ENCODE data around the gene ARPIN. TPM values are rescaled to one million over a fixed set of nuclear protein-coding genes. Genes with fewer than 3 reads are reported as not detected.

The ARPIN gene
- total RNA-seq, 1 experiment from 2014 or later: 3.5 TPM

- TF ChIP-seq PRDM15 (CRISPR knock-in tag; IDR thresholded peaks at IDR 0.05): no peak
- TF ChIP-seq, protein P1, sequence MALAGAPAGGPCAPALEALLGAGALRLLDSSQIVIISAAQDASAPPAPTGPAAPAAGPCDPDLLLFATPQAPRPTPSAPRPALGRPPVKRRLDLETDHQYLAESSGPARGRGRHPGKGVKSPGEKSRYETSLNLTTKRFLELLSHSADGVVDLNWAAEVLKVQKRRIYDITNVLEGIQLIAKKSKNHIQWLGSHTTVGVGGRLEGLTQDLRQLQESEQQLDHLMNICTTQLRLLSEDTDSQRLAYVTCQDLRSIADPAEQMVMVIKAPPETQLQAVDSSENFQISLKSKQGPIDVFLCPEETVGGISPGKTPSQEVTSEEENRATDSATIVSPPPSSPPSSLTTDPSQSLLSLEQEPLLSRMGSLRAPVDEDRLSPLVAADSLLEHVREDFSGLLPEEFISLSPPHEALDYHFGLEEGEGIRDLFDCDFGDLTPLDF (CRISPR knock-in tag; IDR thresholded peaks at IDR 0.05): no peak
Observed at GRCh38 chr15:89936786-89937265, 24.1 kb upstream of the ARPIN start (continued).

DNA sequence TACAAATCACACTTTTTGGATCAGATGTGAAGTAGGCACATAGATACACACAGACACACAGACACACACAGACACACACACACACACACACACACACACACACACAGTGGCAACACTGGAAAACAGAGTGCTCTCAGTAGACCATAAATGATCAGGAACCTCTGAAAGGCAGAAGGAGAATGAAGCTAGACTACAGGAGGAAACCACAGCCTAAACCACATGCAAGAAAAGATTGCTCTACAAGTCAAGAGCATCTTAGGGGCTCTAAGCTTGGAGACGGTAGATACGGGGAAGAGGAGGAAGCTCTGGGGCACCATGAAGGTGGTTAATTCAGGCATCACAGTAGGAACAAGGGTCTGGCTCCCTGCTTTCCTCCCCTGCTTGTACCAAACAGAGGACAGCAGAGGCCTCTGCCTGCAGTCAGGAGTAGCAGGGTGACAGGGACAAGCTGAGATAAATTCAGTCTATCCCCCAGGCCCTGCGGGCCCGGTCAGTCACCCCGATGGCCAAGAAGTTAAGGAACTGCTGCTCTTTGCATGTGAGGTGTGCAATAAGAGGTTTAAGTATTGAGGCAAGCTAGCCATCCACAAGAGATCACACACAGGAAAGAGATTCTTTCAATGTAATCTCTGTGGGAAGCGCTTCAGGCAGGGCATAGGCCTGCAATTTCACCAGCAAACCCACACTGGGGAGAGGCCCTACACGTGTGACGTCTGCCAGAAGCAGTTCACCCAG is 23.5 kb upstream of the ARPIN start:
- H3K9me3 Mint-ChIP-seq: peaks cover 6% of the 10 kb centered on the region
- no peak overlapping the region for H3K4me3 Mint-ChIP-seq
- TF ChIP-seq ZNF423 (CRISPR knock-in tag; IDR thresholded peaks at IDR 0.05): no peak
- no peak for TF ChIP-seq HMGA2 (CRISPR knock-in tag; IDR thresholded peaks at IDR 0.05)
- TF ChIP-seq ETV6 (CRISPR knock-in tag; IDR thresholded peaks at IDR 0.05): no peak
- no peak for TF ChIP-seq ATF3 (CRISPR knock-in tag; conservative IDR thresholded peaks at IDR 0.05)
- TF ChIP-seq ZNF219 (CRISPR knock-in tag; IDR thresholded peaks at IDR 0.05; ENCODE audit: borderline replicate concordance): no peak
- TF ChIP-seq MLX (CRISPR knock-in tag; IDR thresholded peaks at IDR 0.05): no peak
- TF ChIP-seq, protein P2, sequence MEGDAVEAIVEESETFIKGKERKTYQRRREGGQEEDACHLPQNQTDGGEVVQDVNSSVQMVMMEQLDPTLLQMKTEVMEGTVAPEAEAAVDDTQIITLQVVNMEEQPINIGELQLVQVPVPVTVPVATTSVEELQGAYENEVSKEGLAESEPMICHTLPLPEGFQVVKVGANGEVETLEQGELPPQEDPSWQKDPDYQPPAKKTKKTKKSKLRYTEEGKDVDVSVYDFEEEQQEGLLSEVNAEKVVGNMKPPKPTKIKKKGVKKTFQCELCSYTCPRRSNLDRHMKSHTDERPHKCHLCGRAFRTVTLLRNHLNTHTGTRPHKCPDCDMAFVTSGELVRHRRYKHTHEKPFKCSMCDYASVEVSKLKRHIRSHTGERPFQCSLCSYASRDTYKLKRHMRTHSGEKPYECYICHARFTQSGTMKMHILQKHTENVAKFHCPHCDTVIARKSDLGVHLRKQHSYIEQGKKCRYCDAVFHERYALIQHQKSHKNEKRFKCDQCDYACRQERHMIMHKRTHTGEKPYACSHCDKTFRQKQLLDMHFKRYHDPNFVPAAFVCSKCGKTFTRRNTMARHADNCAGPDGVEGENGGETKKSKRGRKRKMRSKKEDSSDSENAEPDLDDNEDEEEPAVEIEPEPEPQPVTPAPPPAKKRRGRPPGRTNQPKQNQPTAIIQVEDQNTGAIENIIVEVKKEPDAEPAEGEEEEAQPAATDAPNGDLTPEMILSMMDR (IDR thresholded peaks at IDR 0.05): no peak
- TF ChIP-seq ZNF396 (CRISPR knock-in tag; IDR thresholded peaks at IDR 0.05; ENCODE audit: borderline replicate concordance): no peak
- no peak for TF ChIP-seq JUN (CRISPR knock-in tag; IDR thresholded peaks at IDR 0.05)
- TF ChIP-seq JAZF1 (CRISPR knock-in tag; IDR thresholded peaks at IDR 0.05): no peak
- TF ChIP-seq, protein P3, sequence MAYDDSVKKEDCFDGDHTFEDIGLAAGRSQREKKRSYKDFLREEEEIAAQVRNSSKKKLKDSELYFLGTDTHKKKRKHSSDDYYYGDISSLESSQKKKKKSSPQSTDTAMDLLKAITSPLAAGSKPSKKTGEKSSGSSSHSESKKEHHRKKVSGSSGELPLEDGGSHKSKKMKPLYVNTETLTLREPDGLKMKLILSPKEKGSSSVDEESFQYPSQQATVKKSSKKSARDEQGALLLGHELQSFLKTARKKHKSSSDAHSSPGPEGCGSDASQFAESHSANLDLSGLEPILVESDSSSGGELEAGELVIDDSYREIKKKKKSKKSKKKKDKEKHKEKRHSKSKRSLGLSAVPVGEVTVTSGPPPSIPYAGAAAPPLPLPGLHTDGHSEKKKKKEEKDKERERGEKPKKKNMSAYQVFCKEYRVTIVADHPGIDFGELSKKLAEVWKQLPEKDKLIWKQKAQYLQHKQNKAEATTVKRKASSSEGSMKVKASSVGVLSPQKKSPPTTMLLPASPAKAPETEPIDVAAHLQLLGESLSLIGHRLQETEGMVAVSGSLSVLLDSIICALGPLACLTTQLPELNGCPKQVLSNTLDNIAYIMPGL (CRISPR knock-in tag; IDR thresholded peaks at IDR 0.05): no peak
- TF ChIP-seq PRDM15 (CRISPR knock-in tag; IDR thresholded peaks at IDR 0.05): no peak
- TF ChIP-seq MYBL2 (CRISPR knock-in tag; IDR thresholded peaks at IDR 0.05): no peak
- TF ChIP-seq, protein P4, sequence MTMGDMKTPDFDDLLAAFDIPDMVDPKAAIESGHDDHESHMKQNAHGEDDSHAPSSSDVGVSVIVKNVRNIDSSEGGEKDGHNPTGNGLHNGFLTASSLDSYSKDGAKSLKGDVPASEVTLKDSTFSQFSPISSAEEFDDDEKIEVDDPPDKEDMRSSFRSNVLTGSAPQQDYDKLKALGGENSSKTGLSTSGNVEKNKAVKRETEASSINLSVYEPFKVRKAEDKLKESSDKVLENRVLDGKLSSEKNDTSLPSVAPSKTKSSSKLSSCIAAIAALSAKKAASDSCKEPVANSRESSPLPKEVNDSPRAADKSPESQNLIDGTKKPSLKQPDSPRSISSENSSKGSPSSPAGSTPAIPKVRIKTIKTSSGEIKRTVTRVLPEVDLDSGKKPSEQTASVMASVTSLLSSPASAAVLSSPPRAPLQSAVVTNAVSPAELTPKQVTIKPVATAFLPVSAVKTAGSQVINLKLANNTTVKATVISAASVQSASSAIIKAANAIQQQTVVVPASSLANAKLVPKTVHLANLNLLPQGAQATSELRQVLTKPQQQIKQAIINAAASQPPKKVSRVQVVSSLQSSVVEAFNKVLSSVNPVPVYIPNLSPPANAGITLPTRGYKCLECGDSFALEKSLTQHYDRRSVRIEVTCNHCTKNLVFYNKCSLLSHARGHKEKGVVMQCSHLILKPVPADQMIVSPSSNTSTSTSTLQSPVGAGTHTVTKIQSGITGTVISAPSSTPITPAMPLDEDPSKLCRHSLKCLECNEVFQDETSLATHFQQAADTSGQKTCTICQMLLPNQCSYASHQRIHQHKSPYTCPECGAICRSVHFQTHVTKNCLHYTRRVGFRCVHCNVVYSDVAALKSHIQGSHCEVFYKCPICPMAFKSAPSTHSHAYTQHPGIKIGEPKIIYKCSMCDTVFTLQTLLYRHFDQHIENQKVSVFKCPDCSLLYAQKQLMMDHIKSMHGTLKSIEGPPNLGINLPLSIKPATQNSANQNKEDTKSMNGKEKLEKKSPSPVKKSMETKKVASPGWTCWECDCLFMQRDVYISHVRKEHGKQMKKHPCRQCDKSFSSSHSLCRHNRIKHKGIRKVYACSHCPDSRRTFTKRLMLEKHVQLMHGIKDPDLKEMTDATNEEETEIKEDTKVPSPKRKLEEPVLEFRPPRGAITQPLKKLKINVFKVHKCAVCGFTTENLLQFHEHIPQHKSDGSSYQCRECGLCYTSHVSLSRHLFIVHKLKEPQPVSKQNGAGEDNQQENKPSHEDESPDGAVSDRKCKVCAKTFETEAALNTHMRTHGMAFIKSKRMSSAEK (CRISPR knock-in tag; IDR thresholded peaks at IDR 0.05; ENCODE audit: borderline replicate concordance): no peak
- CTCF ChIA-PET: interaction anchor here (1.3 kb wide), 1 partner anchor 38 kb away, joined by 3 read pairs; no protein-coding TSS in a partner anchor
- H3K27ac Mint-ChIP-seq: no peak overlapping the region
- no peak for DNase-seq (ENCODE audit: low spot score)
- no peaks in the 10 kb centered on the region for H3K4me1 Mint-ChIP-seq
- no peaks in the 10 kb centered on the region for H3K27me3 Mint-ChIP-seq (ENCODE audit: low read depth)
- ATAC-seq: no peak
- POLR2A ChIA-PET: no interaction called here
- H3K36me3 Mint-ChIP-seq: no peaks in the 10 kb centered on the region
